IgD-negative memory B cell (primary cell): ENCODE results near the gene CLDN34. TPM values are rescaled to one million over a fixed set of nuclear protein-coding genes. Genes with fewer than 3 reads are reported as not detected.
A peak's percentile ranks its signal among the peaks of the same experiment; 100 is the strongest.

Experiments
- H3K27ac Mint-ChIP-seq, 3 donors: one replicate each; pipeline ENCODE4 v1.8.0; 2020 to 2022; ENCODE audit warnings: mild to moderate bottlenecking in 3 of 3, mixed read lengths in 3 of 3, moderate library complexity in 1 of 3
- H3K27me3 Mint-ChIP-seq: one replicate; pipeline ENCODE4 v1.8.0; 2021; ENCODE audit warnings: mixed read lengths
- H3K36me3 Mint-ChIP-seq: one replicate; pipeline ENCODE4 v1.8.0; 2020; ENCODE audit warnings: mild to moderate bottlenecking, mixed read lengths
- H3K4me1 Mint-ChIP-seq, 3 donors: one replicate each; pipeline ENCODE4 v1.8.0; 2020 to 2022; ENCODE audit warnings: mixed read lengths in 3 of 3, mild to moderate bottlenecking in 1 of 3
- H3K4me3 Mint-ChIP-seq, 4 donors: one replicate each; pipeline ENCODE4 v1.8.0; 2020 to 2022; ENCODE audit warnings: mild to moderate bottlenecking in 4 of 4, mixed read lengths in 4 of 4, moderate library complexity in 3 of 4
- H3K9me3 Mint-ChIP-seq, 3 donors: one replicate each; pipeline ENCODE4 v1.8.0; 2020 to 2021; ENCODE audit warnings: mixed read lengths in 3 of 3, mild to moderate bottlenecking in 1 of 3
- polyA plus RNA-seq: library from polyadenylated mRNA; unstranded; fragments of 300-500 nt; fragmentation: Illumina TruSeq; gene quantifications from one replicate; pipeline ENCODE4 v1.2.3, GENCODE V29; 2021

The CLDN34 gene
- polyA plus RNA-seq, 1 donor from 2014 or later: not detected

DNA sequence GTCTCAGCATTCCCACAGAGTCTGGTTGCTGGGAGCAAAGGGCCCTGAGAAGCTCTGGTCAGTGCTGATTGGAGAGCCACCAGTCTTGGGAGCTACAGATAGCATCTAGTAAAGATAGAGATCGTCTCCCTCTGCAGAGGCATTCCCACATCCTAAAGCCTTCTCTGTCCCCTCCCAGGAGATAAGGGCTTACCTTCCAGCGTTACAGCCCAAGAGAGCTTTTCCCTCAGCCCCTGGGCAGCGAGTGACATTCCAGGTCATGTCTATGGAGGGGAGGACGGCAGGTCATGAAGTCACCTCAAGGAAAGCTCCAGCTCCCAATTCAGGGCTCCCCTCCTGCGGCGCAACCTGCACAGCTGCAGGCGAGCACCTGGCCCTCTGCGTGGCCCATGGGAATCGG is 29.9 kb downstream of the CLDN34 start:
- Mint-ChIP-seq H3K36me3 (no peaks in the 10 kb centered on the region), H3K4me1 (peaks cover 0 to 4% (median 4%) of the 10 kb centered on the region in 3 donors), H3K9me3 (no peaks in the 10 kb centered on the region), H3K27ac (no peak overlapping the region), H3K4me3 (no peak overlapping the region), H3K27me3 (no peaks in the 10 kb centered on the region)

DNA sequence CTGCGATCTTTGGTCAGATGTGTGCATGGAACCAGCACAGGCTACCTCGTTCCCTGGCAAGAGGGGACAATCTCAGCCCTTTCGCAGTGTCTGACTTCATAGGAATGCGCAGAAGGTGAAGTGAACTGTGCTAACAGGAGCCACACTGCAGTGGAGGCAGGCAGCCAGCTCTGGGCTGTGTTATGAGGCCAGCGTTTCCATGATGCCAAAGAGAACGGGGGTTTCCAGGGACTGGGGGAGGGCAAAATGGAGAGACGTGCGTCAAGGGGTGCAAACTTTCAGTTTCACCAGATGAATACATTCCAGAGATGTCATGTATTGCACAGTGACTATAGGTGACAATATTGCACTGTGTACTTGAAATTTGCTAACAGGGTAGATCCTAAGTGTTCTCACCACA is 30.4 kb downstream of the CLDN34 start:
- Mint-ChIP-seq H3K27ac (peak overlapping the region in 1 of 3 donors; percentile 8), H3K36me3 (no peaks in the 10 kb centered on the region), H3K27me3 (no peaks in the 10 kb centered on the region), H3K9me3 (no peaks in the 10 kb centered on the region), H3K4me1 (peaks cover 0 to 4% (median 4%) of the 10 kb centered on the region in 3 donors), H3K4me3 (peak overlapping the region in 1 of 4 donors; percentile 34)

DNA sequence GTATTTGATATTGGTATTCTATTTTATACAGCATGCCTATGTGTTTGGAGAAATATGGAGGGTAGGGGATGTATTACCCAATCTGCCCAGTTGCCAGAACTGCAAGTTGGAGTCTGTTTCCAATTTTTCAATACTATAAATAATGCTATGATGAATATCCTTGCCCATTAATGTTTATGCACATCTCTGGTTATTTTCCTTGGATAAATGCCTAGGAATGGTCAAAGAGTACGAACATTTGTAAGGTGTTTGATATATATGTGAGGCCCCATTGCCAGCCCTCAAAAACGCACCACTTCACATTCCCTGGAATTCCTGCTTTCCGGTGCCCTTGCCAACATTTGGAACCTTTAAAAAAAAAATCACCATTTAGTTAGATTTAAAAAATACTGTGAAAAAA is 34.3 kb downstream of the CLDN34 start:
- no peak overlapping the region for H3K27ac Mint-ChIP-seq
- H3K4me3 Mint-ChIP-seq: no peak overlapping the region
- no peaks in the 10 kb centered on the region for H3K9me3 Mint-ChIP-seq
- H3K4me1 Mint-ChIP-seq: peaks cover 0 to 9% (median 3%) of the 10 kb centered on the region in 3 donors
- H3K27me3 Mint-ChIP-seq: peaks cover 3% of the 10 kb centered on the region
- H3K36me3 Mint-ChIP-seq: no peaks in the 10 kb centered on the region

DNA sequence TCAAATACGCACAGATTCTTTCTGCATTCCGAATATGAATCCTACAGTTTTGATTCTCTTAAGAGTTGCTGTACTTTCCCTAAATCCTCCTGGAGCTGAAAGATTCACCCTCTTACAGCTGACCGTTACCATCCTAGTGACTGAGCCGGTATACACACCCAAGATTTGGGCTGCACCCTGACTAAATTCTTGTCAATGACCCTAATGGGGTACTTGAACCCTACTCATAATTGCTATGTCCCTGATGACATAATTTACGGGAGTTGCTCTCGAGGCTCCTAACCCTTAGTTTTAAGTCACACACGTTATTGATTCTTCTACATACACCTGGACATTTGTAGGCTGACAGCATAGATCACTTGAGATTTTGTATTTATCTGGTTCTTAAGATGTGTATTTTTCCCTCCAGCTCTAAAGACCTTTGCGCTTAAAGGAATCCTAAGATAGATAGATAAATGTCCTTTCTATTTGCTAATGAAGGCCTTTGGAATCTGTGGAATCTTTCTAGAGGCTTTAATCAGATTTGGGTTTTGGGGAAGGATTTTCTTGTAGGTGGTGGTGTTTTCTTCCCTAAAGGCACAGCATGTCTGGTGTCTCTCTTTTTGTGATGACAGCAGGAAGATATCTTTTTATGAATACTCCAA is 37.8 kb downstream of the CLDN34 start:
- H3K27ac Mint-ChIP-seq: no peak overlapping the region
- peaks cover 3% of the 10 kb centered on the region for H3K27me3 Mint-ChIP-seq
- no peak overlapping the region for H3K4me3 Mint-ChIP-seq
- no peaks in the 10 kb centered on the region for H3K9me3 Mint-ChIP-seq
- peaks cover 0 to 5% (median 0%) of the 10 kb centered on the region in 3 donors for H3K4me1 Mint-ChIP-seq
- H3K36me3 Mint-ChIP-seq: no peaks in the 10 kb centered on the region

DNA sequence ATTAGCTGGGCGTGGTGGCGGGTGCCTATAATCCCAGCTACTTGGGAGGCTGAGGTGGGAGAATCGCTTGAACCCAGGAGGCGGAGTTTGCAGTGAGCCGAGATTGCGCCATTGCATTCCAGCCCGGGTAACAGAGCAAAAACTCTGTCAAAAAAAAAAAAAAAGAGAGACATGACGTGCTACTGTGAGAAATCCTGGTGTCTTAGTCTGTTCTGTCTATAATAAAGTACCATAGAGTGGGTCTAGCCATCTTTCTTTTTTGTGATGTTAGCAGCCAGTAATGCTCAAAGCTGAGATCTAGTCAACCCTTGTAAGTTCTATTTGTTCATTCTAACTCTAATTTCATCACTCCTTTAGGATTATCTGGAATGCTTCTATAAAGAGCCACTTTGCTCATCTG is 38.9 kb downstream of the CLDN34 start:
- no peaks in the 10 kb centered on the region for H3K36me3 Mint-ChIP-seq
- peaks cover 3% of the 10 kb centered on the region for H3K27me3 Mint-ChIP-seq
- no peaks in the 10 kb centered on the region for H3K9me3 Mint-ChIP-seq
- H3K4me1 Mint-ChIP-seq: peaks cover 5 to 12% (median 7%) of the 10 kb centered on the region in 3 donors
- H3K27ac Mint-ChIP-seq: no peak overlapping the region
- no peak overlapping the region for H3K4me3 Mint-ChIP-seq

DNA sequence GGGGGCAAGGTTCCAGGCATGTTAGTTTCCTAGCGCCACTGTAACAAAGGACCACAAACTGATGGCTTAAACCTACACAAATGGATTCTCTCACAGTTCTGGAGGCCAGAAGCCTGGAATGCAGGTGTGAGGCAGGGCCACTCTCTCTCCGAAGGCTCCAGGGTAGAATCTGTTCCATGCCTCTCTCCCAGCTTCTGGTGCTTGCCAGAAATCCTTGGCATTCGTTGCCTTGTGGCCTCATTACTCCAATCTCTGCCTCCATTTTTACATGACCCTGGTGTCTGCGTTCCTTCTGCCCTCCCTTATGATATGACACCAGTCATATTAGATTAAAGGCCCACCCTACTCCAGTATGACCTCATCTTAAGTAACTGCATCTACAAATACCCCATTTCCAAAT is 39.6 kb downstream of the CLDN34 start:
- Mint-ChIP-seq H3K4me1 (peaks cover 8 to 18% (median 12%) of the 10 kb centered on the region in 3 donors), H3K27ac (peak overlapping the region in 1 of 3 donors; percentile 69), H3K4me3 (no peak overlapping the region), H3K36me3 (no peaks in the 10 kb centered on the region), H3K9me3 (no peaks in the 10 kb centered on the region), H3K27me3 (peaks cover 3% of the 10 kb centered on the region)

DNA sequence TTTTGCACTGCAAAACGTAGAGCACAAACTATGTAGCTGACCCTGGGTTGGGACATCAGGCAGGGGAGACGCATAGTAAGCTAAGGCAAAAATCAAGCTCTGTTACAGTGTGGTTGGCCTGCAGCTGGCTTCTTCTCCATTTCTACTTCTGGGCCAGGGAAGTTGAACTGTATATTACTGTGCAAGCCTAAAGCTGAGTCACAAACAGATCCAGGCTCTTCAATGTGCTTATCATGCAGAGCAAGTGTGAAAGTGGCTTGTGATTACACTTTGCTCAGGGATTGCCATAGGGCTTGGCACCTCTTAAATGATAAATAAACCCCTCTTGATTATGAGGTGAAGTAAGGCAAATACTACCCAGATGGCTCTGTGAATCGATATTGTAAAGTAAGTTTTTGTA is 40.5 kb downstream of the CLDN34 start:
- Mint-ChIP-seq H3K9me3 (no peaks in the 10 kb centered on the region), H3K4me1 (peaks cover 9 to 21% (median 16%) of the 10 kb centered on the region in 3 donors), H3K27me3 (peaks cover 6% of the 10 kb centered on the region), H3K27ac (no peak overlapping the region), H3K36me3 (no peaks in the 10 kb centered on the region), H3K4me3 (no peak overlapping the region)

DNA sequence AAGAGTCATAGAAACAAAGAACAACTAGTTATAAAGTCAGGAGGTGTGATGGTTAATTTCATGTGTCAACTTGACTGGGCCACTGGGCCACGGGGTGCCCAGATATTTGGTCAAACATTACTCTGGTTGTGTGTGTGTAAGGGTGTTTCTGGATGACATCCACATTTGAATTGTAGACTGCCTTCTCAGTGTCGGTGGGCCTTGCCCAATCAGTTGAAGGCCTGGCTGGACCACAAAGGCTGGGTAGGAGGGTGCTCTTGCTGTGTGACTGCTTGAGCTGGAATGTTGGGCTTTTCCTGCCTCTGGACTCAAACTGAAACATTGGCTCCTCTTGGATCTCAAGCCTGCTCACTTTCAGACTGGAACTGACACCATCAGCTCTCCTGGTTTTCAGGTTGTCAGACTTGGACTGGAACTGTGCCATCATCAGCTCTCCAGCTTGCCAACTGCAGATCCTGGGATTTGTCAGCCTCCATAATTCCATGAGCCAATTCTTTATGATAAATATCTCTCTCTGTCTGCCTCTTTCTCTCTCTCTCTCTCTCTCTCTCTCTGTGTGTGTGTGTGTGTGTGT is 41.4 kb downstream of the CLDN34 start:
- H3K27ac Mint-ChIP-seq: no peak overlapping the region
- H3K27me3 Mint-ChIP-seq: peaks cover 6% of the 10 kb centered on the region
- H3K36me3 Mint-ChIP-seq: no peaks in the 10 kb centered on the region
- no peaks in the 10 kb centered on the region for H3K9me3 Mint-ChIP-seq
- H3K4me1 Mint-ChIP-seq: peaks cover 13 to 26% (median 16%) of the 10 kb centered on the region in 3 donors
- H3K4me3 Mint-ChIP-seq: no peak overlapping the region

DNA sequence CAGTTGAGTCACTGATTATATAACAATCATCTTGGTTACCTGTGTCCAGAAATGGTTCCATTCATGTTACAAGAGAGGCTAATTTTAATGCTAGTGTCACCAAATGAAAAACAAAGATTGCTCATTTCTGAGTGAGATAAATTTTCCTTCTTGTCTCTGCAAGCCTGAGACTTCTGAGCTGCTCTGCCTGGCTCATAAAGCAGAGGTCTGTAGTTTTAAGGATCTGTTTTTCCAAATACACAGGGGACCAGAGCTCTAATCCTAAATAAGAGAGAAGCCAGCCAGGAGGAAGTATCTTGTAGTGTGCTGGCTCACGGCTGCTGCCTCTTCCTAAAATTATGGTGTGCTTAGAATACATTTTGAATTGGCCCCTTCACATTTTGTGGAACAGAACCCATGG is 42.6 kb downstream of the CLDN34 start:
- H3K27ac Mint-ChIP-seq: no peak overlapping the region
- peaks cover 13 to 23% (median 16%) of the 10 kb centered on the region in 3 donors for H3K4me1 Mint-ChIP-seq
- no peaks in the 10 kb centered on the region for H3K9me3 Mint-ChIP-seq
- peaks cover 4% of the 10 kb centered on the region for H3K27me3 Mint-ChIP-seq
- no peaks in the 10 kb centered on the region for H3K36me3 Mint-ChIP-seq
- peak overlapping the region in 1 of 4 donors; percentile 27 for H3K4me3 Mint-ChIP-seq

DNA sequence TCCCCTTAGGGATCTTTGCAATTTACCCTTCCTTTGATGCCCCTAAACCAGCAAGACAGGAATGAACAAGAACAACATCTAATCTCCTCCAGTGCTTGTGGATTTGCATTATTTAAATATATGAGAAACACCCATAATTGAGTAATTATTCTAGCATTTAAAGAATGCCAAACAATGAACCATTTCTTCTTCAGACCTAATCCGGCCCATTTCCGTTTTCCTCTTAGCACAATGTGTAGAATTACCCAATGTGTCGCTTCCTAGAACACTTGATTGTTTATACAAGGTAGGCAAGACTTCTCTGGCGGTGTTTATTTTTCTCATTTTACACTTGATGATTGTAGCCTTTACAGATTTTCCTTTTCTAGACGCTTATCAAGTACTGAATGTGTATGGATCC is 43.5 kb downstream of the CLDN34 start:
- H3K9me3 Mint-ChIP-seq: no peaks in the 10 kb centered on the region
- no peaks in the 10 kb centered on the region for H3K36me3 Mint-ChIP-seq
- peaks cover 4% of the 10 kb centered on the region for H3K27me3 Mint-ChIP-seq
- H3K27ac Mint-ChIP-seq: peak overlapping the region in 2 of 3 donors; percentile 3 to 70
- H3K4me3 Mint-ChIP-seq: peak overlapping the region in 3 of 4 donors; percentile 14 to 75 (median 63)
- peaks cover 13 to 23% (median 16%) of the 10 kb centered on the region in 3 donors for H3K4me1 Mint-ChIP-seq

DNA sequence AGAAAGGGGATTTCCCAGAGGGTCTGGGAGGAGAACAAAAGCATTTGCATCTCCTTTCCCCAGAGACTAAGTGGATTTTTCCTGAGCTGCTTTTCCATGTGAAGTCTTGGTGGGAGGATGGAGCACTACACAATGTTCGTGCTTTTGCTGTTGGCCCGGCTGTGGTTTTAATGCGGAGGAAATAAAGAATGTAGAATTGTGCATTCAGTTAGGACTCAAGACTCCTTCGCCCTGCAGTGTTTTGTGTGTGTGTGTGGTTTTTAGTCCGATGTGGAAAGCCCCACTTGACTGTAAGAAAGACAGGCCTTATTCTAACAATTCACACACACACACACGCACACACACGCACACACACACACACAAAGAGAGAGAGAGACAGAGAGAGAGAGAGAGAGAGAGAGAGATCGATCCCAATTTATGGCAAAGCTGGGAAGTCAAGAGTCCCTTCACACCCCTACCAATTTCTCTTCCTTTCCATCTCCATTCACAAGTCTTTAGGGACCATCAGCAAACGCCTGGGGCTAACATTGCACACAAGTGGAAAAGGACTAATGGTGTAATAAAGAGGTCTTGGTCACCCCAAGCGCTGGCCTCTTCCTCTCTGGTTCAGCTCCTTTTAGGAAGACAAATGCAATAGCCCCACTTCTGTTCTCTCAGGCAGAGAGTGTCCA is 44.2 kb downstream of the CLDN34 start:
- H3K9me3 Mint-ChIP-seq: no peaks in the 10 kb centered on the region
- H3K36me3 Mint-ChIP-seq: no peaks in the 10 kb centered on the region
- peaks cover 4% of the 10 kb centered on the region for H3K27me3 Mint-ChIP-seq
- peaks cover 13 to 23% (median 16%) of the 10 kb centered on the region in 3 donors for H3K4me1 Mint-ChIP-seq
- H3K4me3 Mint-ChIP-seq: peak overlapping the region; percentile 1 to 75 (median 38)
- H3K27ac Mint-ChIP-seq: peak overlapping the region; percentile 40 to 70 (median 54)

DNA sequence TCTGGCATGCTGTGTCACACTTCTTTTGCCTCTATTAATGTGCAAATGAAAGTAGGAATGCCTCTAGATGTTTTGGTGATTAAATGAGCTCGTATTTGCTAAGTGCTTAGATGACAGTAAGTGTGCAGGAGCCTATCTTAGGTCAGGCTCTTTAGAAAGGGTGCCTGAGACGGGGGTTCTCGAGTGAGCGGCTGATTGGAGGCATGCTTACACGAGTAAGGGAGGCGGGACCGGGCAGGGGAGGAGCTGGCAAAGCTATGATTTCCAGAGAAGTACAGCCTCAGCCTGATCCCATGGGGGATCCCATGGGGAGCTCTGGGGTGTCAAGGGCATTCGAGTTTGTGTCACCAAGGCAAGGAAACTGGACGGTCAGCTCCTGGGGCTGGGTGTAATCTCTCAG is 44.8 kb downstream of the CLDN34 start:
- Mint-ChIP-seq H3K36me3 (peaks cover 3% of the 10 kb centered on the region), H3K4me3 (peak overlapping the region in 2 of 4 donors; percentile 0 to 75), H3K27ac (peak overlapping the region; percentile 40 to 70 (median 54)), H3K27me3 (peaks cover 4% of the 10 kb centered on the region), H3K4me1 (peaks cover 16 to 28% (median 22%) of the 10 kb centered on the region in 3 donors), H3K9me3 (peaks cover 0 to 1% (median 0%) of the 10 kb centered on the region in 3 donors)

DNA sequence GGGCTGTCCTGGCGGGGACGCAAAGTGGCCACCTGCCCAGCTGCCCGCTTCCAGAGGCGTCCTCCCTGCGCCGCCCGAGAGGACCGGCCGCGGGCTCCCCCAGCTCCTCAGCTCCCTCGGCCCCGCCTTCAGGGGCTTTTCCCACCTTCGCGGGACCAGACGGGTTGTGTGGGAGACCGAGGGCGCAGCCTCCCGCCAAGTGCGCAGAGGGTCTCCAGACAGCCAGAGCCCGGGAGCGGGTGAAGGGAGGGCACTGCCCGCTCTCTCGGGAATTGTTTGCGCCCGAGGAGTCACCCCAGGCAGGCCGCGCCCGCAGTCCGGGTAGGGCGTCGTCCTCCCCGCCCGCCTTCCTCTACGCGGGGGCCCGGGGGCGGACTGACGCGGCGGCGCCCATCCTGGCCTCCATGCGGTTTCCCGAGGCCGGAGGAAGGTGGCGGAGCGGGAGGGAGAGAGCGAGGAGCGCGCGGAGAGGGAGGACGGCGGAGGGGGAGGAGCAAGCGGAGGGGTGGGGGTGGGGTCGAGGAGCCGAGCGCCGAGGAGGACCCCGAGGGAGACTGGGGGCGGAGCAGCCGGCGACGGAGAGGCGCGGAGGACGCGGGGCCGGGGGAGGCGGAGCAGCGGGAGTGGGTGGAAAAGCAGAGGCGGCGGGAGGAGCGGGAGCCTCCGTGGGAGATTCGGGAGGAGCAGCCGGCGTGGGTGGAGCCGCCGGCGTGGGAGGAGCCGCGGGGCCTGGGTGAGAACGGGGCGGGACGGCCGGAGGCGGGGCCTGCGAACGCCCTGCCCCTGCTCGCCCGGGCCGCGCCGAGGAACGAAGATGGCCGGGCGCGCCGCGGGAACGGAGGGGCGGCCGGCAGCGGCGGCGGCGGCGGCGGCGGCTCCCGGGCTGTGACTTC is 47.5 kb downstream of the CLDN34 start:
- Mint-ChIP-seq H3K4me3 (peak overlapping the region; percentile 63 to 91 (median 80)), H3K36me3 (peaks cover 3% of the 10 kb centered on the region), H3K27me3 (peaks cover 4% of the 10 kb centered on the region), H3K9me3 (peaks cover 0 to 1% (median 0%) of the 10 kb centered on the region in 3 donors), H3K4me1 (peaks cover 16 to 40% (median 30%) of the 10 kb centered on the region in 3 donors), H3K27ac (peak overlapping the region in 2 of 3 donors; percentile 51 to 86)

DNA sequence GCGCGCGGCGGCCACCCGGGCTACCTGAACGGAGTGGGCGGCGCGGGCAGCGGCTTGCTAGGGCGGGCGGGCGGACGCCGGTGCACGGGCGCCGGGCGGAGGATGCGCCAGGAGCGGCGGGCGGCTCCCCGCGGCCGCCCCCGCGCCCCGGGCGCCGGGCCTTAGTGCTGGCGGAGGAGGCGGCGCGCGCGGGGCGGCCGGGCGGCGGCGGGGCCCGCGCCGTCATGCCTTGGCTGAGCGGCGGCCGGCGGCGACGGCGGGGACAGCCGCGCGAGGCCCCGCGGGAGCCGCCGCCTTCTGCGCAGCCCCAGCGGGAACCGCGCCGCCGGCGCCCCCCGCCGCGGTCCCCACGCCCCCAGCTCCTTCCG is 48.2 kb downstream of the CLDN34 start:
- Mint-ChIP-seq H3K9me3 (peaks cover 0 to 1% (median 0%) of the 10 kb centered on the region in 3 donors), H3K36me3 (peaks cover 3% of the 10 kb centered on the region), H3K27ac (no peak overlapping the region), H3K4me3 (no peak overlapping the region), H3K27me3 (peaks cover 4% of the 10 kb centered on the region), H3K4me1 (peaks cover 16 to 41% (median 30%) of the 10 kb centered on the region in 3 donors)
